Measurements from ENCODE around the gene MYO1B. TPM values are rescaled to one million over a fixed set of nuclear protein-coding genes. Genes with fewer than 3 reads are reported as not detected.

The MYO1B gene
- total and polyA plus RNA-seq, 7 donors: 6.2 to 37.1 (median 13.8) TPM

DNA sequence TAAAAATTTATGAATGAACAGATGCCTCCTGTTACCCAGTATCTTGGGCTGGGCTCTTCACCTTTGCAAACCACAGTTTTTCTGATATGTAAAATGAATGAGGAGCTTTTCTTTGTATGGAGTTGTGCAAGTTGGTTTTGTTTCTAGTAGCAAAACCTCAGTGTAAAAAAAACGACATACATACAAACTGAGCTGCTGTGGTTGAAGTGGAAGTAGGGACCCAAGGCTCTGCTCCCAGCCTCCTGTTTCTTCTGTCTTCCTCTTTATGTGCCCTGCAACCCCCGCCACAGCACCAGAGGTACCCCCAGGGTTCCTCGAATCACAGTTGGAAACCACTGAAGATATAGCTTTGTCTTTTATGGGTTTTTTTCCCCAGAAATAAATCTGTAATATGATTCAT, 118.1 kb downstream of the MYO1B start:
- intact Hi-C loops (cut with DNase I): no loop called here
- H3K36me3 ChIP-seq: no peaks in the 10 kb centered on the region
- H3K4me3 ChIP-seq: no peak overlapping the region
- 41 to 76% methylated on average over 3 of the region's 3 CpGs for WGBS, 2 donors
- no peak overlapping the region for H3K27ac ChIP-seq
- no peaks in the 10 kb centered on the region for H3K9me3 ChIP-seq
- no peak for DNase-seq
- H3K4me1 ChIP-seq: no peaks in the 10 kb centered on the region
- TF ChIP-seq EP300 (IDR thresholded peaks at IDR 0.05): no peak
- no peak for TF ChIP-seq POLR2AphosphoS5 (IDR thresholded peaks at IDR 0.05)
- TF ChIP-seq, protein P1, sequence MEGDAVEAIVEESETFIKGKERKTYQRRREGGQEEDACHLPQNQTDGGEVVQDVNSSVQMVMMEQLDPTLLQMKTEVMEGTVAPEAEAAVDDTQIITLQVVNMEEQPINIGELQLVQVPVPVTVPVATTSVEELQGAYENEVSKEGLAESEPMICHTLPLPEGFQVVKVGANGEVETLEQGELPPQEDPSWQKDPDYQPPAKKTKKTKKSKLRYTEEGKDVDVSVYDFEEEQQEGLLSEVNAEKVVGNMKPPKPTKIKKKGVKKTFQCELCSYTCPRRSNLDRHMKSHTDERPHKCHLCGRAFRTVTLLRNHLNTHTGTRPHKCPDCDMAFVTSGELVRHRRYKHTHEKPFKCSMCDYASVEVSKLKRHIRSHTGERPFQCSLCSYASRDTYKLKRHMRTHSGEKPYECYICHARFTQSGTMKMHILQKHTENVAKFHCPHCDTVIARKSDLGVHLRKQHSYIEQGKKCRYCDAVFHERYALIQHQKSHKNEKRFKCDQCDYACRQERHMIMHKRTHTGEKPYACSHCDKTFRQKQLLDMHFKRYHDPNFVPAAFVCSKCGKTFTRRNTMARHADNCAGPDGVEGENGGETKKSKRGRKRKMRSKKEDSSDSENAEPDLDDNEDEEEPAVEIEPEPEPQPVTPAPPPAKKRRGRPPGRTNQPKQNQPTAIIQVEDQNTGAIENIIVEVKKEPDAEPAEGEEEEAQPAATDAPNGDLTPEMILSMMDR (IDR thresholded peaks at IDR 0.05): no peak
- TF ChIP-seq POLR2A (IDR thresholded peaks at IDR 0.05): no peak
- no peaks in the 10 kb centered on the region for H3K27me3 ChIP-seq

DNA sequence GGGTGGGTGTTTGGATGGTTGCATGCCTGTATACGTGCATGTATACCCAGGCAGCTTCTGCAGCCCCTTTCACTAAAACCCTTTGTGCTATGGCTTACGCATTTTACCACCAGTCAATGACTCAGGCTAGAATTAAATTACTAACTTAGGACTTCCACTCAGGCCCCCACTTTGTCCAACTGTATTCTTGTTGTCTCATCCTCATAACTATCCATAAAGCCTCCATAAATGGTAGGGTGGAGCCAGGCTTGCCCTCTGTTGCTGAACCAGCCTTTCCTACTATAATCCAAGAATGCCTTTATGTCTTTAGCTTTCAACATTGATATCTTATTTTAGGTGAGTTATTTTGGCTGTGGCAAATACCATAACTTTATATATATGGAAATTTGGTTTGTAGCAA, 119.9 kb downstream of the MYO1B start:
- Histone ChIP-seq H3K4me3 (no peak overlapping the region), H3K9me3 (no peaks in the 10 kb centered on the region), H3K27ac (no peak overlapping the region), H3K36me3 (no peaks in the 10 kb centered on the region), H3K27me3 (no peaks in the 10 kb centered on the region), H3K4me1 (no peaks in the 10 kb centered on the region)
- no peak for TF ChIP-seq POLR2AphosphoS5 (IDR thresholded peaks at IDR 0.05)
- TF ChIP-seq, protein P1 (IDR thresholded peaks at IDR 0.05): no peak
- TF ChIP-seq EP300 (IDR thresholded peaks at IDR 0.05): no peak
- no peak for TF ChIP-seq POLR2A (IDR thresholded peaks at IDR 0.05)
- WGBS, 2 donors: 88 to 92% methylated on average over 2 of the region's 2 CpGs
- DNase-seq: no peak
- intact Hi-C loops (cut with DNase I): no loop called here

DNA sequence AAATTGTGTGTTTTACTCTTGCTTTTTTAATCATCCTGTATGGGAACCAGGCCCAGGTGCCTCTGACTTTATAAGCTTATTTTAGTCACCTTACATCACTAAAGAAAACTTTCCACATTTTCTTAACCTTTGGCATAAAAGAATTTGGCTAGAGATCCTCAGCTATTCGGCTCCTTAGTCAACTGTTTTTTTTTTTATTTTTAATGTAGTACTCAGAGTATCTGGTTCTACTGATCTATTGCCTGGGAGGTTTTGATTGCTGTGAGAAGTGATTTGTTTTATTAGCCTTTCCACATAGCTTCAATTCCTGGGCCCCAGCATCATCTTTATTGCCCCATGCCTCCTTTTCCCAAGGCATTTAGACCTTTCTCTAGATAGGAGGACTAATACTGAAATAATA, 121.0 kb downstream of the MYO1B start:
- no peak for TF ChIP-seq POLR2AphosphoS5 (IDR thresholded peaks at IDR 0.05)
- TF ChIP-seq POLR2A (IDR thresholded peaks at IDR 0.05): no peak
- TF ChIP-seq, protein P1 (IDR thresholded peaks at IDR 0.05): no peak
- TF ChIP-seq EP300 (IDR thresholded peaks at IDR 0.05): no peak

DNA sequence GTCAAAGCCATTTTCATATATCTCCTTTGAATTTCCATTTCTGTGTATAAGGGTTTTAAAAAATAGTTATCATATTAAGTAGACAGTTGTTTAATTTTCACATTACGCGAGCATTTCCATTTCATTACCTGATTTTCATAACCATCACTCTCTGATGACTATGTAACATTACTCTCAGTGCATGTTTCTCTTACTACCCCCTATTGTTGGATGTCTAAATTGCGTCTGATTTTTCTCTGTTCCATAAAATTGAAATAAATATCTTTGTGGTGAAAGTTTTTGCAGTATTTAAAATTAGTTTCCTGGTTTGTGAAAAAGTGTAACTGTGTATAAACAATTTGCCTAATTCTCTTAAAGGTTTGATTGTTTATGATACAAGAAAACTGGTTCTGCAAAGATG, 123.8 kb downstream of the MYO1B start:
- H3K9me3 ChIP-seq: no peaks in the 10 kb centered on the region
- H3K4me1 ChIP-seq: no peaks in the 10 kb centered on the region
- WGBS, 2 donors: 77 to 87% methylated on average over 3 of the region's 3 CpGs
- H3K27me3 ChIP-seq: no peaks in the 10 kb centered on the region
- no peak for DNase-seq
- H3K4me3 ChIP-seq: no peak overlapping the region
- TF ChIP-seq POLR2AphosphoS5 (IDR thresholded peaks at IDR 0.05): no peak
- TF ChIP-seq POLR2A (IDR thresholded peaks at IDR 0.05): no peak
- TF ChIP-seq, protein P1 (IDR thresholded peaks at IDR 0.05): no peak
- no peak for TF ChIP-seq EP300 (IDR thresholded peaks at IDR 0.05)
- intact Hi-C loops (cut with DNase I): no loop called here
- no peak overlapping the region for H3K27ac ChIP-seq
- H3K36me3 ChIP-seq: no peaks in the 10 kb centered on the region

More for the DNA sequence above, 121.0 kb downstream of the MYO1B start:
- DNase-seq: no peak
- H3K4me1 ChIP-seq: no peaks in the 10 kb centered on the region
- no peak overlapping the region for H3K4me3 ChIP-seq
- H3K36me3 ChIP-seq: no peaks in the 10 kb centered on the region
- H3K27ac ChIP-seq: no peak overlapping the region
- no peaks in the 10 kb centered on the region for H3K27me3 ChIP-seq
- intact Hi-C loops (cut with DNase I): no loop called here
- no peaks in the 10 kb centered on the region for H3K9me3 ChIP-seq
- WGBS, 2 donors: 25 to 69% methylated on average over 1 of the region's 1 CpG

DNA sequence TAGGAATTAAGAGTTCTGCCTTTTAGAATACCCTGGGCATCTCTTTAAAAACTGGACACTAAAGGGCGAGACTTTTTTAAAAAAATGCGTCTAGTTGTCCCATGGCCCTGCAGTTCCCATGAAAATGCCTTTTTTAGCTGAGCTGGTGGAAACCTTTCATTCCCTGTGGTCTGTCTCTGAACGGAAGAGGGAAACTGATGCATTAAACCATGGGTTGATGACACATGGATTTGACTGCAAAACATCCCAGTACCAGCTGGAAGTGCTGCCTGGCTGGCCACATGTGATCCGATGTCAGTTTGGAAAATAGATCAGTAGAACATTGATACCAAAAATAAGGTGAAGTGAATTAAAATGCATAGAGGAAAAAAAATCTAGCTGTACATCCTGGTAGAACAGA, 129.2 kb downstream of the MYO1B start:
- H3K4me3 ChIP-seq: no peak overlapping the region
- 93 to 96% methylated on average over 4 of the region's 4 CpGs for WGBS, 2 donors
- H3K4me1 ChIP-seq: peaks cover 0 to 10% (median 0%) of the 10 kb centered on the region in 4 donors
- intact Hi-C loops (cut with DNase I): no loop called here
- TF ChIP-seq EP300 (IDR thresholded peaks at IDR 0.05) (no peak), POLR2A (IDR thresholded peaks at IDR 0.05) (no peak), POLR2AphosphoS5 (IDR thresholded peaks at IDR 0.05) (no peak)
- TF ChIP-seq, protein P1 (IDR thresholded peaks at IDR 0.05): no peak
- H3K27ac ChIP-seq: no peak overlapping the region
- H3K36me3 ChIP-seq: no peaks in the 10 kb centered on the region
- no peak for DNase-seq
- H3K9me3 ChIP-seq: no peaks in the 10 kb centered on the region
- H3K27me3 ChIP-seq: no peaks in the 10 kb centered on the region

Data from sigmoid colon (tissue), 7 donors.